ENCODE results near the gene TMEM150B.

The TMEM150B gene

GRCh38 chr19:55341171-55341588, 16.0 kb upstream of the TMEM150B start:
- DNase-seq, result peak; percentile 93
- peak overlapping the region; percentile 93 for H3K4me3 ChIP-seq (ENCODE audit: low read depth, low read length)
- peaks cover 39% of the 10 kb centered on the region for H3K36me3 ChIP-seq
- TF ChIP-seq CTCF (IDR thresholded peaks at IDR 0.05; ENCODE audit: low read depth, low read length), result no peak
- no peaks in the 10 kb centered on the region for H3K27me3 ChIP-seq (ENCODE audit: insufficient read depth, low read depth, severe bottlenecking)
- H3K27ac ChIP-seq, result peak overlapping the region; percentile 89
- H3K9me3 ChIP-seq (ENCODE audit: severe bottlenecking), result no peaks in the 10 kb centered on the region

- H3K27me3 ChIP-seq (ENCODE audit: insufficient read depth, low read depth, severe bottlenecking), result no peaks in the 10 kb centered on the region
- peak overlapping the region; percentile 89 for H3K27ac ChIP-seq
- H3K36me3 ChIP-seq, result peaks cover 35% of the 10 kb centered on the region
- peak overlapping the region; percentile 93 for H3K4me3 ChIP-seq (ENCODE audit: low read depth, low read length)
- peak; percentile 60 for DNase-seq
- H3K9me3 ChIP-seq (ENCODE audit: severe bottlenecking), result no peaks in the 10 kb centered on the region
- TF ChIP-seq CTCF (IDR thresholded peaks at IDR 0.05; ENCODE audit: low read depth, low read length), result no peak
Measured at GRCh38 chr19:55340784-55341147, 15.6 kb upstream of the TMEM150B start.

GRCh38 chr19:55339889-55340783, 15.0 kb upstream of the TMEM150B start:
- H3K27me3 ChIP-seq (ENCODE audit: insufficient read depth, low read depth, severe bottlenecking), result no peaks in the 10 kb centered on the region
- peak overlapping the region; percentile 89 for H3K27ac ChIP-seq
- H3K9me3 ChIP-seq (ENCODE audit: severe bottlenecking), result no peaks in the 10 kb centered on the region
- H3K4me3 ChIP-seq (ENCODE audit: low read depth, low read length), result peak overlapping the region; percentile 93
- DNase-seq, result peak; percentile 37
- H3K36me3 ChIP-seq, result peaks cover 33% of the 10 kb centered on the region
- TF ChIP-seq CTCF (IDR thresholded peaks at IDR 0.05; ENCODE audit: low read depth, low read length), result no peak

- no peaks in the 10 kb centered on the region for H3K9me3 ChIP-seq (ENCODE audit: severe bottlenecking)
- H3K4me3 ChIP-seq (ENCODE audit: low read depth, low read length), result peak within 1 kb of the TSS; percentile 93
- TF ChIP-seq CTCF (IDR thresholded peaks at IDR 0.05; ENCODE audit: low read depth, low read length), result no peak
- no peaks in the 10 kb centered on the region for H3K27me3 ChIP-seq (ENCODE audit: insufficient read depth, low read depth, severe bottlenecking)
- peak; percentile 100 for DNase-seq
- H3K36me3 ChIP-seq, result peaks cover 25% of the 10 kb centered on the region
- peak within 1 kb of the TSS; percentile 95 for H3K27ac ChIP-seq
Measured at GRCh38 chr19:55339105-55339888, 14.2 kb upstream of the TMEM150B start, which contains the start of gene KMT5C. TSS of gene KMT5C (plus strand) at chr19:55339876. CDS start at chr19:55341937, 2,061 bp downstream.

- no peak overlapping the region for H3K27ac ChIP-seq
- no peaks in the 10 kb centered on the region for H3K9me3 ChIP-seq (ENCODE audit: severe bottlenecking)
- no peak for TF ChIP-seq CTCF (IDR thresholded peaks at IDR 0.05; ENCODE audit: low read depth, low read length)
- no peaks in the 10 kb centered on the region for H3K36me3 ChIP-seq
- DNase-seq, result no peak
- no peak overlapping the region for H3K4me3 ChIP-seq (ENCODE audit: low read depth, low read length)
- H3K27me3 ChIP-seq (ENCODE audit: insufficient read depth, low read depth, severe bottlenecking), result no peaks in the 10 kb centered on the region
Measured at GRCh38 chr19:55336101-55336500, 11.0 kb upstream of the TMEM150B start.
